ENCODE results near the gene PLCZ1. TPM values are rescaled to one million over a fixed set of nuclear protein-coding genes. Genes with fewer than 3 reads are reported as not detected.

Gene PLCZ1
- total RNA-seq, 1 donor from 2014 or later, result not detected

DNA sequence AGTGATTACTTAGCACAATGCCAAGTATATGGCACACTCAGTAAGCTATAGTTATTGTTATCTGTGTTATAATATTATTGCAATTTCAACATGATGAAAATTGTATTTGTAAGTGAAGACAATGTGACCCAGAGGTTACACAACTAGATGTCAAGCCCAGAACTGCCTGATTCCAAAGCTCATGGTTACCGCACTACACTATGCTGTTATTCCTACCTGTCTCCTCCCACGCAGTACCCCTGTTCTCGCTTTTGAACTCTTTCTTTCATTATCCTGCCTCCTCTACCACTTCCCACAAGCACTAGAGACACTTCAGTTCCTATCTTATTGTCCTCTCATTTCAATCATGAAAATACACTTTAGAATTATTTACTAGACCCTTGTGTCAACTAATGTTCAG lies 93.2 kb downstream of the PLCZ1 start:
- H3K36me3 ChIP-seq (ENCODE audit: control insufficient read depth, insufficient read depth, low read length), result no peaks in the 10 kb centered on the region
- no peaks in the 10 kb centered on the region for H3K27me3 ChIP-seq (ENCODE audit: control insufficient read depth, insufficient read depth, low read length)
- no peak for FAIRE-seq
- no peak for TF ChIP-seq CTCF (IDR thresholded peaks at IDR 0.05; ENCODE audit: insufficient read depth, low read length, severe bottlenecking)
- DNase-seq (ENCODE audit: low read depth), result no peak
- H3K4me3 ChIP-seq (ENCODE audit: low read depth, low read length), result no peak overlapping the region

DNA sequence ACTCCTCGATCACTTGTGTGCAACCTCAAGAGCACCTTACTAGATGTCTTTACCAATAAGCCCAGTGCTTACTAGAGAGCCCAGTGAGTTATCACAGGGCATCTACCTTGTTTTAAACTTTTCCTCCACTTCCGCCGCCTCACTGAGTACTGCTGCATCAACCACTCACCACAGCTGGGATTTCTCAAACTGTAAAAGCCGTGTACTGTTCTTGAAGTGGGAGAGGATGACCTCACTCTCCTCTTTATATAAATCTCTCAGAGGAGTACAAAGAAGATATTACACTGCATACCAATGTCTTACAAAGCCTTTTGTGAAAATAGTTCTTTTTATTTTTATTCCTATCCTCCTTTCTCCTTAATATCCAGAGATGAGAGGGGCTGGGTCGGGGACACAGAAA lies 94.1 kb downstream of the PLCZ1 start:
- Histone ChIP-seq H3K4me3 (ENCODE audit: low read depth, low read length) (no peak overlapping the region), H3K36me3 (ENCODE audit: control insufficient read depth, insufficient read depth, low read length) (no peaks in the 10 kb centered on the region), H3K27me3 (ENCODE audit: control insufficient read depth, insufficient read depth, low read length) (no peaks in the 10 kb centered on the region)
- FAIRE-seq (no peak), DNase-seq (ENCODE audit: low read depth) (no peak)
- no peak for TF ChIP-seq CTCF (IDR thresholded peaks at IDR 0.05; ENCODE audit: insufficient read depth, low read length, severe bottlenecking)

GRCh38 chr12:18640321-18640955 lies 97.4 kb downstream of the PLCZ1 start:
- H3K36me3 ChIP-seq (ENCODE audit: control insufficient read depth, insufficient read depth, low read length), result no peaks in the 10 kb centered on the region
- DNase-seq (ENCODE audit: low read depth) (no peak), FAIRE-seq (no peak)
- TF ChIP-seq CTCF (IDR thresholded peaks at IDR 0.05; ENCODE audit: insufficient read depth, low read length, severe bottlenecking), result no peak
- no peak overlapping the region for H3K4me3 ChIP-seq (ENCODE audit: low read depth, low read length)
- H3K27me3 ChIP-seq (ENCODE audit: control insufficient read depth, insufficient read depth, low read length), result no peaks in the 10 kb centered on the region

GRCh38 chr12:18634382-18634781 lies 103.4 kb downstream of the PLCZ1 start:
- FAIRE-seq (peak; percentile 7), DNase-seq (ENCODE audit: low read depth) (no peak)
- Histone ChIP-seq H3K4me3 (ENCODE audit: low read depth, low read length) (no peak overlapping the region), H3K27me3 (ENCODE audit: control insufficient read depth, insufficient read depth, low read length) (no peaks in the 10 kb centered on the region), H3K36me3 (ENCODE audit: control insufficient read depth, insufficient read depth, low read length) (no peaks in the 10 kb centered on the region)
- TF ChIP-seq CTCF (IDR thresholded peaks at IDR 0.05; ENCODE audit: insufficient read depth, low read length, severe bottlenecking), result no peak

Other genes with a start within 250 kb of the PLCZ1 start
- gene CAPZA3, start 107 bp upstream of the PLCZ1 start, total RNA-seq, result 0.13 TPM in 1 of 2 replicates, not detected in the other